Activated T-cell treated with anti-CD3 and anti-CD28 coated beads, Interleukin-2, amount 50 U/mL, for 72 hours (primary cell): ENCODE results near the gene LILRB1. TPM values are rescaled to one million over a fixed set of nuclear protein-coding genes. Genes with fewer than 3 reads are reported as not detected.
"Not testable (repeated sequence)": the region's sequence is repeated elsewhere in the genome, so short reads cannot be mapped to it uniquely, and the experiment has no call there.

Experiments
- ATAC-seq, 2 donors: fragments of 150-1000 bp; cut with Tn5 transposase; replicated peaks in 1 of 2; 2 replicates each; pipeline ENCODE4 v1.10.0; 2021; ENCODE audit warnings: moderate library complexity in 2 of 2, mild to moderate bottlenecking in 1 of 2
- DNase-seq, 2 donors: peaks; one replicate each; pipeline ENCODE4 v3.0.0; 2021 to 2022; ENCODE audit warnings: mixed read lengths in 1 of 2
- H3K27ac Mint-ChIP-seq: one replicate; pipeline ENCODE4 v1.8.0; 2022; ENCODE audit warnings: mild to moderate bottlenecking, moderate library complexity, mixed read lengths
- H3K27me3 Mint-ChIP-seq: one replicate; pipeline ENCODE4 v1.8.0; 2022; ENCODE audit warnings: low read depth, mixed read lengths
- H3K36me3 Mint-ChIP-seq, 2 donors: one replicate each; pipeline ENCODE4 v1.8.0; 2022; ENCODE audit warnings: mixed read lengths in 2 of 2, mild to moderate bottlenecking in 1 of 2; ENCODE audit not compliant: insufficient read depth in 2 of 2
- H3K4me1 Mint-ChIP-seq: one replicate; pipeline ENCODE4 v1.8.0; 2022; ENCODE audit warnings: low read depth, mixed read lengths
- H3K4me3 Mint-ChIP-seq, 2 donors: one replicate each; pipeline ENCODE4 v1.8.0; 2022; ENCODE audit warnings: mild to moderate bottlenecking in 2 of 2, mixed read lengths in 2 of 2, moderate library complexity in 2 of 2
- H3K9me3 Mint-ChIP-seq, 2 donors: one replicate each; pipeline ENCODE4 v1.8.0; 2022; ENCODE audit warnings: mixed read lengths in 2 of 2
- total RNA-seq, 2 donors: library from RNA; stranded (reverse); gene quantifications; one replicate each; pipeline ENCODE4 v1.2.3, GENCODE V29; 2022

LILRB1 gene
- total RNA-seq, 2 donors from 2014 or later = 0.38 to 3.6 TPM

DNA sequence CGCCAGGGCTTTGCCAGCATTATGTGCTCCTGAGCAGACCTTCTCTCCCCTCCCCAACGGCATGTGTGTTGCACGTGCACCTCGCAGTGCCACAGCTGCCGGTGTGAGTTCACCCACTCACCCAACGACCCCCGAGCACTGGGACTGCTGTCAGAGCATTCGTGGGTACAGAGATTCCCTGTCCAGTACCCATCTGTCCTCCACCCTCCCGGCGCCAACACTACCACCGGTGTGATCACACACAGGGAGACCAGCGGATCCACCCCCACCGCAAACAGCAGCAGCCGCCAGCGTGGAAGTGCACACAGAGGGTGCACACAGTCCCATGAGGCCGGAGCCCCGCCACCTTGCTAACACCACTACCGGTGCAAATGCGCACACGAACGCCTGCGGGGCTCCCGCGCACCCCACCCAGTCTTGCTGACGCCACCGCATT lies 20.9 kb upstream of the LILRB1 start:
- Mint-ChIP-seq H3K9me3 (peaks cover 0 to 3% of the 10 kb centered on the region in 2 donors), H3K27me3 (peaks cover 14% of the 10 kb centered on the region), H3K4me3 (no peak overlapping the region), H3K27ac (no peak overlapping the region), H3K4me1 (no peaks in the 10 kb centered on the region), H3K36me3 (peaks cover 2 to 3% of the 10 kb centered on the region in 2 donors)
- no peak for ATAC-seq
- no peak for DNase-seq

DNA sequence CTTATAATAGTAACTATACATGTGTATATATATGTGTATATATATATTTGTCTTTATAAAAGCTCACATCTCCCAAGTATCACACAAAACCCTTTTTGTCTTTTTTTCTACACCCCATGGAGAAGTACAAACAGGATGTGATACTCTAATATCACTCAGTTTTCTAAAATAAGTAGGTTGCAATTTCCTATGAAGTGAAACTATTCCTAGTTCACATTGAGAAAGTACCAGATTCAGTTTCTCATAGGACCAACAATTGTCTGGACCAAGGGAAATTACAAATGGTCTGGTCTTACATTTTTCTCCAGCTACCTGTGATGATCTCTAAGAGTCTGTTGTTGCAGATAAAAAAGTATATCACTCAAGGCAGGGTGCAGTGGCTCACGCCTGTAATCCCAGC lies 17.9 kb upstream of the LILRB1 start:
- H3K36me3 Mint-ChIP-seq = peaks cover 0 to 4% of the 10 kb centered on the region in 2 donors
- no peak for DNase-seq
- H3K4me1 Mint-ChIP-seq = no peaks in the 10 kb centered on the region
- H3K27me3 Mint-ChIP-seq = peaks cover 25% of the 10 kb centered on the region
- no peak overlapping the region for H3K4me3 Mint-ChIP-seq
- ATAC-seq = no peak
- H3K27ac Mint-ChIP-seq = no peak overlapping the region
- H3K9me3 Mint-ChIP-seq = peaks cover 2% of the 10 kb centered on the region in 2 donors

DNA sequence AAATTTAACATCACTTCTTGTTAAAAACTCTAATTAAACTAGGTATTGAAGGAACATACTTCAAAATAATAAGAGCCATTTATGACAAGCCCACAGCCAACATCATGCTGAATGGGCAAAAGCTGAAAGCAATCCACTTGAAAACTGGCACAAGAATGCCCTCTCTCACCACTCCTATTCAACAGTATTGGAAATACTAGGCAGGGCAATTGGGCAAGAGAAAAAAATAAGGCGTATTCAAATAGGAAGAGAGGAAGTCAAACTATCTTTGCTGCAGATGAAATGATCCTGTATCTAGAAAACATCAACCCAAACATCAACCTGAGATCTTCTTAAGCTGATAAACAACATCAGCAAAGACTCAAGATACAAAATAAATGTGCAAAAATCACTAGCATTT lies 15.6 kb upstream of the LILRB1 start:
- Mint-ChIP-seq H3K27me3 (peaks cover 22% of the 10 kb centered on the region), H3K4me3 (no peak overlapping the region), H3K9me3 (peaks cover 2% of the 10 kb centered on the region in 2 donors), H3K36me3 (peaks cover 0 to 2% of the 10 kb centered on the region in 2 donors), H3K4me1 (no peaks in the 10 kb centered on the region), H3K27ac (no peak overlapping the region)
- DNase-seq (no peak), ATAC-seq (no peak)

DNA sequence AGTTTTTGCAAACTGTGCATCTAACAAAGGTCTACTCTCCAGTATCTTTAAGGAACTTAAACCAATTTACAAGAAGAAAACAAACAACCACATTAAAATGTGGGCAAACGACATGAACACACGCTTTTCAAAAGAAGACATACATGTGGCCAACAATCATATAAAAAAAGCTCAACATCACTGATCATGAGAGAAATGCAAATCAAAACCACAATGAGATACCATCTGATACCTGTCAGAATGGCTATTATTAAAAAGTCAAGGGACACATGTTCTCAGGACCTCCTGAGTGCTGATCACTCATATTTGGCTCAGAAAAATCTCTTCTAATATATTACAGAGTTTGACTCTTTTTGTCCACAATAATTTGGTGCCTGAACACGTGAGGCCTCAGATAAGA lies 14.2 kb upstream of the LILRB1 start:
- Mint-ChIP-seq H3K36me3 (peaks cover 0 to 2% of the 10 kb centered on the region in 2 donors), H3K27me3 (peaks cover 19% of the 10 kb centered on the region), H3K9me3 (peaks cover 2% of the 10 kb centered on the region in 2 donors), H3K27ac (no peak overlapping the region), H3K4me1 (no peaks in the 10 kb centered on the region), H3K4me3 (no peak overlapping the region)
- DNase-seq (no peak), ATAC-seq (no peak)

DNA sequence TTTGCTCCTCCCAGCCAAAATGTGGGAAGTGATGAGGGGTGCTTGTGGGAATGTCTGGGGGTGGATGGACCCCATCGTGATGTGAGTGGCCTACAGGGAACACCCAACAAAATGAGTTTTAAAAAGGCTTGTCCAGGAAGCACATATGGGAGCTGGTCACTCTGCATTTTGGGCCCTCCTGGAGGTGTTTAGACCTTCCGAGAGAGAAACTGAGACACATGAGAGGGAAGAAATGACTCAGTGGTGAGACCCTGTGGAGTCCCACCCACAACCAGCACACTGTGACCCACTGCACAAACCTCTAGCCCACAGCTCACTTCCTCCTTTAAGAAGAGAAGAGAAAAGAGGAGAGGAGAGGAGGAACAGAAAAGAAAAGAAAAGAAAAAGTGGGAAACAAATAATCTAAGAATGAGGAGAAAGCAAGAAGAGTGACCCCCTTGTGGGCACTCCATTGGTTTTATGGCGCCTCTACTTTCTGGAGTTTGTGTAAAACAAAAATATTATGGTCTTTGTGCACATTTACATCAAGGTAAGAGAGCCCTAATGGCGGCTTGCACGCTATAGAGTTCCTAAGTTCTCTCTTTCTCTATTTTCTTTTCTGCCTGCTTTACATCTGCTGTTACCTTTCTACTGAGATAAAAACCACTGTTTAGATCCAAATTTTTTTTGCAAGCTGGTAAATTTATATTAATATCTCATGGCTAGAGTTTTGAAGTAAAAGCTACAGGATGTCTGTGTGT lies 13.3 kb upstream of the LILRB1 start:
- H3K27ac Mint-ChIP-seq = peak overlapping the region; percentile 89
- H3K36me3 Mint-ChIP-seq = peaks cover 0 to 2% of the 10 kb centered on the region in 2 donors
- peaks cover 25% of the 10 kb centered on the region for H3K27me3 Mint-ChIP-seq
- no peaks in the 10 kb centered on the region for H3K4me1 Mint-ChIP-seq
- peak in 1 of 2 donors; percentile 8 for DNase-seq
- H3K9me3 Mint-ChIP-seq = peaks cover 2% of the 10 kb centered on the region in 2 donors
- ATAC-seq = peak in 1 of 2 donors; percentile 44
- H3K4me3 Mint-ChIP-seq = peak overlapping the region; percentile 19 to 67

DNA sequence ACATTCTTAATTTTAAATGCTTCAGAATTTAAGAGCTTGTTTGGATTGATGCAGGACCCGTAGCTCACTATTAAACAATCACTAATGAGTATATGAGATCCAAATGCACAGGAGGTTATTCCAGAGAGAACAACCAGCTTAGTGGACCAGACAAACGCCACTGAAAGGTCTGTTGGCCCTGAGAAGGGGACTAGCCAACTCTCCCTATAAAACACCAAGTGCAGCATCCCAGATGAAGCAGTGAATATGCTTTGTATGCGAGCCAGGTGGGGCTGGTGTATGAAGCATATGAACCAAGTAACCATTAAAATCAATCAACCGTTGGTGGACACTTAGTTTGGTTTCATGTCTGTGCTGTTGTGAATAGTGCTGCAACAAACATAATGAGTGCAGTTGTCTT lies 9.8 kb upstream of the LILRB1 start:
- ATAC-seq (no peak), DNase-seq (no peak)
- H3K36me3 Mint-ChIP-seq = peaks cover 0 to 2% of the 10 kb centered on the region in 2 donors
- H3K9me3 Mint-ChIP-seq = peaks cover 0 to 2% of the 10 kb centered on the region in 2 donors
- H3K4me1 Mint-ChIP-seq = no peaks in the 10 kb centered on the region
- H3K27ac Mint-ChIP-seq = no peak overlapping the region
- H3K4me3 Mint-ChIP-seq = no peak overlapping the region
- peaks cover 28% of the 10 kb centered on the region for H3K27me3 Mint-ChIP-seq

DNA sequence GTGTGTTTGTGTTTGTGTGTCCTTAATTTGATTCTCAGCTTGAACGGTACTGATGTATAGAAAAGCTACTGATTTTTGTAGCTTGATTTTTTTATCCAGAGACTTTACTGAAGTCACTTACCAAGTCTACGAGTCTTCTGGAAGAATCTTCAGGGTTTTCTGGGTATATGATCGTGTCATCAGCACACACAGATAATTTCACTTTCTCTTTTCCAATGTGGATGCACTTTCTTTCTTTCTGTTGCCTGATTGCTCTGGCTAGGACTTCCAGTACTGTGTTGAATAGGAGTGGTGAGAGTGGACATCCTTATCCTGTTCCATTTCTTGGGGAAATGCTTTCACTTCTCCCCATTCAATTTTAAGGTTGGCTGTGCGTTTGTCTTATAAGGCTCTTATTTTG lies 7.9 kb upstream of the LILRB1 start:
- no peak for ATAC-seq
- Mint-ChIP-seq H3K36me3 (no peaks in the 10 kb centered on the region), H3K9me3 (peaks cover 0 to 2% of the 10 kb centered on the region in 2 donors), H3K4me3 (peak overlapping the region in 1 of 2 donors; percentile 17), H3K4me1 (no peaks in the 10 kb centered on the region), H3K27ac (peak overlapping the region; percentile 2), H3K27me3 (peaks cover 26% of the 10 kb centered on the region)
- no peak for DNase-seq

DNA sequence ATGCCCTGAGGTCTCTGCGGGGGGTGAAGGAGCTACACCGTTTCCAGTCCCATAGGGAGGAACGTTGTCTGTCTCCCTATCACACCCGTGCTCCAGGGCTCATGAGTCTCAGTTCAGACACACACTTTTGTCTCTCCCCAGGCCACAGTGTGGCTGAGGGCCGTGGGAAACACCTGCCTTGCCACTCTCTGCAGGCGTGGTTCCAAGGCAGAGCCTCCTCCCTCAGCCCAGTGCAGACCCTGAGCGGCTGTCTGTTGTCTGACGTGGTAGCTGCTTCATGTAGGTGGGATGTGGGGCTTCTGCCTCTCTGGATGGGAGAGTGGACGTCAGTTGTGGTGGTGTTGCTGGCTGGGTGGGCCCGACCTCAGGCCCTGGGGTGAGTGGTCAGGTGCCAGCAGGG lies 6.0 kb upstream of the LILRB1 start:
- DNase-seq, H3K9me3 Mint-ChIP-seq, H3K36me3 Mint-ChIP-seq, H3K4me1 Mint-ChIP-seq, ATAC-seq, H3K27ac Mint-ChIP-seq: not testable (repeated sequence)
- Mint-ChIP-seq H3K27me3 (peaks cover 26% of the 10 kb centered on the region), H3K4me3 (peak overlapping the region in 1 of 2 donors; percentile 10)

DNA sequence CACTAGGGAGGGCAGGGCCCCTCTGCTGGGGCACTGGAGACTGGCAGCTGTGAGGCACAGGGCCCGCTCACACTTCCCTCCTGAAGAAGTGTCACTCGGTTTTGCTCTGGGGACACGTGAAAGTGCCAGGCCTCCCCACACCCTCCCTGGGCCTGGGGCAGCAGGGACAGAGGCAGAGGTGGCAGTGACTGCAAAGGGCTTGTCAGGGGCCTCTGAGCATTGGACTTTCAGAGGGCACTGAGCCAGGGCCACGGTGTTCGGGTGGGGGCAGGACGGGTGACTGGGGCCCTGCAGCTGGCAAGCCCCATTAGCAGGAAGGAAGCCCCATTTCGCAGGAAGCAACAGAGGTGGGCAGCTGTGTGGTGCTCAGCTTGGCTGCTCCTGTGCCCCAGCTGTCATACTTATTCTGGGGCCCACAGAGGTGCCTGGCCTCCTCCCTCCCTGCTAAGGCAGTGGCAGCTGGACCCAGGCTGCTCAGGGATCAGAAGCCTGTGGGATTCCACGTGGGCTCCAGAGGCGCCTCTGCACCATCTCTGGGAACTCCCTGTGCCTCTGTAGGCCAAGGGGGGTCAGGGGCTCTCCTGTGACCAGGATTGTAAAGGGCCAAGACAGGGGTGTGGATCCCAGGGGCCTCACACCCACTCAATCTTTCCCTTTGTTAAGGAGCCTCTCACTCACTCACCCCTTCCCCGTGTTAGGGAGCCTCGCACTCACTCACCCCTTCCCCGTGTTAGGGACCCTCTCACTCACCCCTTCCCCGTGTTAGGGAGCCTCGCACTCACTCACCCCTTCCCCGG lies 5.2 kb upstream of the LILRB1 start:
- ATAC-seq = peak in 1 of 2 donors; percentile 53
- not testable (repeated sequence) for H3K4me1 Mint-ChIP-seq, H3K27ac Mint-ChIP-seq, DNase-seq, H3K9me3 Mint-ChIP-seq, H3K36me3 Mint-ChIP-seq, H3K4me3 Mint-ChIP-seq
- peaks cover 34% of the 10 kb centered on the region for H3K27me3 Mint-ChIP-seq

DNA sequence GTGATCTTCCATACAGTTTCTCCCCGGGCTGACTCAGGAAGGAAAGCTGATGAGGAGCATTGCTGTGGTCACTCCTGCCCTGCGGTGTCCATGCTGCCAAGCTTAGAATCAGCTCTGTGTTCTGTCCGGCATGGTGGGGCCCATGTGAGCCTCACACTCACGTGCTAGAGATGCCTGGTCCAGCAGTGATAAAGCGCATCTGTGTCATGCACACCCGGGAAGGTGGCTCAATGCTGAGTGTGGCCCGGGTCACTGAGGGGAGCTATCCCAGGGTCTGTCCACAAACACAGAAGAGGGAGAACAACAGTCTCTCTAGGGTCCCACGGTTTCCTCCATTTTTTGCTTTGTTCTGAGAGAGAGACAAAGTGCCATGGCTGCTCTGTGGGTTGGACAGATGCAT lies 3.5 kb upstream of the LILRB1 start:
- peaks cover 0 to 2% of the 10 kb centered on the region in 2 donors for H3K9me3 Mint-ChIP-seq
- no peak for ATAC-seq
- DNase-seq = no peak
- no peaks in the 10 kb centered on the region for H3K36me3 Mint-ChIP-seq
- H3K27ac Mint-ChIP-seq = peak overlapping the region; percentile 61
- H3K4me3 Mint-ChIP-seq = no peak overlapping the region
- H3K27me3 Mint-ChIP-seq = peaks cover 37% of the 10 kb centered on the region
- no peaks in the 10 kb centered on the region for H3K4me1 Mint-ChIP-seq

DNA sequence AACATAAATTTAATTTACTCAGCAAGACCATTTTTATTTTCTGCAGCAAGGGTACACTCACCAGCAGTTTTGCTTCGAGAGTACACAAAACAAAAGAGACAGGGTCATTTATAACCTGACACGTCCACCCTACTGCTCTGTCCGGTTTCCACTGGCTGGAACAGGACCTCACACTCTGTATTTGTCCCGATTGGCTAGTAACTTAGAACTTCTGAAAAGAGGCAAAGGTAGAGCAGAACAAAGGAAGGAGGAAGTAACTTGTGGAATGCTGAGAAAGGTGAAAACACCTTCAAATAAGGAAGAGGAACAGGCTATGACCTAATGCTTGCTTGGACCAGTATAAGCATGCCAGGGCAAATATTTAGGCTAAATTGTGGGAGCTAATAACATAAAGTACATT lies 2.4 kb upstream of the LILRB1 start:
- peaks cover 35% of the 10 kb centered on the region for H3K27me3 Mint-ChIP-seq
- not testable (repeated sequence) for H3K4me1 Mint-ChIP-seq, H3K27ac Mint-ChIP-seq, DNase-seq, H3K9me3 Mint-ChIP-seq, H3K36me3 Mint-ChIP-seq, H3K4me3 Mint-ChIP-seq, ATAC-seq

DNA sequence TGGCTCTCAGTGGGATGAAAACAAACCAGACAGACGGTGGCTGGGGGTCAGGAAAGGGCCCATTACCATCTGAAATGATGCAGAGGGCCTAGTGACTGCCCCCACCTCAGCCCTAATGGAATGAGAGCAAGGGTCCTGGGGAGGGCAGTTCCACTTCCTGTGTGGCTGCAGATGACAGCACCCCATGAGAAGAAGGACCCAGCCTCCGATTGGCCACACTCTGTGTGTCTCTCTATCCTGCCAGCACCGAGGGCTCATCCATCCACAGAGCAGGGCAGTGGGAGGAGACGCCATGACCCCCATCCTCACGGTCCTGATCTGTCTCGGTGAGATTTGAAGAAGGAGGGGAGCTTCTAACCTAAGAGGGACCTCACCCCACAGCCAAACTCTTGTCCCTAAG lies 498 bp downstream of the LILRB1 start:
- H3K4me3 Mint-ChIP-seq = no peak overlapping the region

DNA sequence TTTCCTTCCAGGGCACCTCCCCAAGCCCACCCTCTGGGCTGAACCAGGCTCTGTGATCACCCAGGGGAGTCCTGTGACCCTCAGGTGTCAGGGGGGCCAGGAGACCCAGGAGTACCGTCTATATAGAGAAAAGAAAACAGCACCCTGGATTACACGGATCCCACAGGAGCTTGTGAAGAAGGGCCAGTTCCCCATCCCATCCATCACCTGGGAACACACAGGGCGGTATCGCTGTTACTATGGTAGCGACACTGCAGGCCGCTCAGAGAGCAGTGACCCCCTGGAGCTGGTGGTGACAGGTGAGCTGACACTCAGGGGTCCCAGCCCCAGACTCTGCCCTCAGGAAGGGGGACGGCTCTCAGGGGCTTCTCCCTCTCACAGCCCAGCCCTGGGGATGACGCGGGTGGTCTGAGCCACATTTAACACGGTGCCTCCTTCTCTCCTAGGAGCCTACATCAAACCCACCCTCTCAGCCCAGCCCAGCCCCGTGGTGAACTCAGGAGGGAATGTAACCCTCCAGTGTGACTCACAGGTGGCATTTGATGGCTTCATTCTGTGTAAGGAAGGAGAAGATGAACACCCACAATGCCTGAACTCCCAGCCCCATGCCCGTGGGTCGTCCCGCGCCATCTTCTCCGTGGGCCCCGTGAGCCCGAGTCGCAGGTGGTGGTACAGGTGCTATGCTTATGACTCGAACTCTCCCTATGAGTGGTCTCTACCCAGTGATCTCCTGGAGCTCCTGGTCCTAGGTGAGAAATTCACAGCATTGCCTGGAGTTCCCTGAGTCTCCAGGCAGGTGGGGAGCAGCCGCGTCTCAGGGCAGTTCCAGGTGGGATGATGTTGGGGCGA lies 1.4 kb downstream of the LILRB1 start:
- peaks cover 19% of the 10 kb centered on the region for H3K27me3 Mint-ChIP-seq
- not testable (repeated sequence) for ATAC-seq, H3K27ac Mint-ChIP-seq, H3K4me1 Mint-ChIP-seq, H3K9me3 Mint-ChIP-seq, H3K36me3 Mint-ChIP-seq, H3K4me3 Mint-ChIP-seq, DNase-seq

More for the DNA sequence above, 498 bp downstream of the LILRB1 start:
- Mint-ChIP-seq H3K27me3 (peaks cover 23% of the 10 kb centered on the region), H3K36me3 (no peaks in the 10 kb centered on the region), H3K9me3 (peaks cover 0 to 2% of the 10 kb centered on the region in 2 donors), H3K4me1 (no peaks in the 10 kb centered on the region), H3K27ac (no peak overlapping the region)
- no peak for ATAC-seq
- DNase-seq = no peak
